ENCODE data around the gene HAND2.
A peak's percentile ranks its signal among the peaks of the same experiment; 100 is the strongest.

HAND2 gene

GRCh38 chr4:173498023-173498422, 32.0 kb downstream of the HAND2 start:
- no peak for DNase-seq
- H2BK120ac ChIP-seq (ENCODE audit: low read depth, low read length), result no peak overlapping the region
- no peak overlapping the region for H2BK5ac ChIP-seq (ENCODE audit: low read length)
- no CpG with 5 or more reads among the region's 1 CpG for WGBS (ENCODE audit: extremely low coverage, insufficient coverage, low lambda C conversion rate)
- H3K4me2 ChIP-seq (ENCODE audit: low read length), result no peak overlapping the region
- H3K9ac ChIP-seq (ENCODE audit: low read length), result no peak overlapping the region
- no peak overlapping the region for H3K56ac ChIP-seq (ENCODE audit: low read length)
- H3K27ac ChIP-seq (ENCODE audit: low read depth, low read length), result no peak overlapping the region
- no peaks in the 10 kb centered on the region for H3K79me2 ChIP-seq (ENCODE audit: control insufficient read depth, insufficient read depth, low read length)
- no peak overlapping the region for H2BK15ac ChIP-seq (replicated peaks; ENCODE audit: low read depth)
- no peak overlapping the region for H3K4me3 ChIP-seq (ENCODE audit: low read length)
- H3K79me1 ChIP-seq (ENCODE audit: low read length), result no peaks in the 10 kb centered on the region
- no peak overlapping the region for H4K8ac ChIP-seq (ENCODE audit: low read depth, low read length)
- H2AK5ac ChIP-seq (ENCODE audit: low read length), result no peak overlapping the region
- H3K27me3 ChIP-seq (ENCODE audit: insufficient read depth, low read length, poor library complexity), result peaks cover 22% of the 10 kb centered on the region
- no peak overlapping the region for H3K18ac ChIP-seq (ENCODE audit: low read length)
- no peak overlapping the region for H3K4ac ChIP-seq (ENCODE audit: low read depth, low read length)
- H4K5ac ChIP-seq (ENCODE audit: low read length), result no peak overlapping the region
- H3K23ac ChIP-seq (ENCODE audit: low read length), result no peak overlapping the region
- no peaks in the 10 kb centered on the region for H3K36me3 ChIP-seq (ENCODE audit: control insufficient read depth, insufficient read depth, low read length)
- peaks cover 3% of the 10 kb centered on the region for H3K4me1 ChIP-seq (ENCODE audit: control insufficient read depth, low read depth, low read length)

GRCh38 chr4:173494013-173494970, 35.7 kb downstream of the HAND2 start:
- H3K23ac ChIP-seq (ENCODE audit: low read length), result no peak overlapping the region
- peaks cover 3% of the 10 kb centered on the region for H3K4me1 ChIP-seq (ENCODE audit: control insufficient read depth, low read depth, low read length)
- H3K36me3 ChIP-seq (ENCODE audit: control insufficient read depth, insufficient read depth, low read length), result no peaks in the 10 kb centered on the region
- no peak overlapping the region for H2BK15ac ChIP-seq (replicated peaks; ENCODE audit: low read depth)
- H3K4ac ChIP-seq (ENCODE audit: low read depth, low read length), result no peak overlapping the region
- no peak overlapping the region for H4K8ac ChIP-seq (ENCODE audit: low read depth, low read length)
- peak overlapping the region; percentile 41 for H3K9ac ChIP-seq (ENCODE audit: low read length)
- peak overlapping the region; percentile 72 for H3K4me2 ChIP-seq (ENCODE audit: low read length)
- H2BK120ac ChIP-seq (ENCODE audit: low read depth, low read length), result no peak overlapping the region
- H3K4me3 ChIP-seq (ENCODE audit: low read length), result no peak overlapping the region
- no peaks in the 10 kb centered on the region for H3K79me1 ChIP-seq (ENCODE audit: low read length)
- no peak overlapping the region for H3K27ac ChIP-seq (ENCODE audit: low read depth, low read length)
- WGBS (ENCODE audit: extremely low coverage, insufficient coverage, low lambda C conversion rate), result no CpG with 5 or more reads among the region's 40 CpGs
- no peak overlapping the region for H2BK5ac ChIP-seq (ENCODE audit: low read length)
- H4K5ac ChIP-seq (ENCODE audit: low read length), result no peak overlapping the region
- peak; percentile 92 for DNase-seq
- H3K27me3 ChIP-seq (ENCODE audit: insufficient read depth, low read length, poor library complexity), result no peaks in the 10 kb centered on the region
- H3K18ac ChIP-seq (ENCODE audit: low read length), result no peak overlapping the region
- H2AK5ac ChIP-seq (ENCODE audit: low read length), result no peak overlapping the region
- peak overlapping the region; percentile 54 for H3K56ac ChIP-seq (ENCODE audit: low read length)
- H3K79me2 ChIP-seq (ENCODE audit: control insufficient read depth, insufficient read depth, low read length), result no peaks in the 10 kb centered on the region

GRCh38 chr4:173493041-173493440, 37.0 kb downstream of the HAND2 start:
- H2BK5ac ChIP-seq (ENCODE audit: low read length), result no peak overlapping the region
- no peak overlapping the region for H3K4me2 ChIP-seq (ENCODE audit: low read length)
- H3K4ac ChIP-seq (ENCODE audit: low read depth, low read length), result no peak overlapping the region
- no peak overlapping the region for H4K8ac ChIP-seq (ENCODE audit: low read depth, low read length)
- WGBS (ENCODE audit: extremely low coverage, insufficient coverage, low lambda C conversion rate), result no CpG with 5 or more reads among the region's 4 CpGs
- peaks cover 3% of the 10 kb centered on the region for H3K4me1 ChIP-seq (ENCODE audit: control insufficient read depth, low read depth, low read length)
- H2BK15ac ChIP-seq (replicated peaks; ENCODE audit: low read depth), result no peak overlapping the region
- no peaks in the 10 kb centered on the region for H3K79me2 ChIP-seq (ENCODE audit: control insufficient read depth, insufficient read depth, low read length)
- H3K36me3 ChIP-seq (ENCODE audit: control insufficient read depth, insufficient read depth, low read length), result no peaks in the 10 kb centered on the region
- H3K9ac ChIP-seq (ENCODE audit: low read length), result no peak overlapping the region
- H2BK120ac ChIP-seq (ENCODE audit: low read depth, low read length), result no peak overlapping the region
- H3K79me1 ChIP-seq (ENCODE audit: low read length), result no peaks in the 10 kb centered on the region
- H3K56ac ChIP-seq (ENCODE audit: low read length), result no peak overlapping the region
- no peak overlapping the region for H4K5ac ChIP-seq (ENCODE audit: low read length)
- no peak overlapping the region for H2AK5ac ChIP-seq (ENCODE audit: low read length)
- no peak overlapping the region for H3K18ac ChIP-seq (ENCODE audit: low read length)
- DNase-seq, result peak; percentile 51
- no peak overlapping the region for H3K23ac ChIP-seq (ENCODE audit: low read length)
- no peak overlapping the region for H3K27ac ChIP-seq (ENCODE audit: low read depth, low read length)
- H3K4me3 ChIP-seq (ENCODE audit: low read length), result no peak overlapping the region
- H3K27me3 ChIP-seq (ENCODE audit: insufficient read depth, low read length, poor library complexity), result no peaks in the 10 kb centered on the region

GRCh38 chr4:173492315-173492714, 37.7 kb downstream of the HAND2 start:
- Histone ChIP-seq H2BK5ac (ENCODE audit: low read length) (no peak overlapping the region), H3K27me3 (ENCODE audit: insufficient read depth, low read length, poor library complexity) (no peaks in the 10 kb centered on the region), H3K36me3 (ENCODE audit: control insufficient read depth, insufficient read depth, low read length) (no peaks in the 10 kb centered on the region), H3K27ac (ENCODE audit: low read depth, low read length) (no peak overlapping the region), H3K79me2 (ENCODE audit: control insufficient read depth, insufficient read depth, low read length) (no peaks in the 10 kb centered on the region), H4K8ac (ENCODE audit: low read depth, low read length) (no peak overlapping the region), H2BK15ac (replicated peaks; ENCODE audit: low read depth) (no peak overlapping the region), H3K9ac (ENCODE audit: low read length) (no peak overlapping the region), H3K4me1 (ENCODE audit: control insufficient read depth, low read depth, low read length) (peaks cover 3% of the 10 kb centered on the region), H4K5ac (ENCODE audit: low read length) (no peak overlapping the region), H2BK120ac (ENCODE audit: low read depth, low read length) (no peak overlapping the region), H3K4me2 (ENCODE audit: low read length) (no peak overlapping the region), H3K4ac (ENCODE audit: low read depth, low read length) (no peak overlapping the region), H3K56ac (ENCODE audit: low read length) (no peak overlapping the region), H3K4me3 (ENCODE audit: low read length) (no peak overlapping the region), H2AK5ac (ENCODE audit: low read length) (no peak overlapping the region), H3K79me1 (ENCODE audit: low read length) (no peaks in the 10 kb centered on the region), H3K18ac (ENCODE audit: low read length) (no peak overlapping the region), H3K23ac (ENCODE audit: low read length) (no peak overlapping the region)
- WGBS (ENCODE audit: extremely low coverage, insufficient coverage, low lambda C conversion rate), result no CpG with 5 or more reads among the region's 4 CpGs
- no peak for DNase-seq

GRCh38 chr4:173490817-173491528, 39.1 kb downstream of the HAND2 start:
- Histone ChIP-seq H3K79me1 (ENCODE audit: low read length) (no peaks in the 10 kb centered on the region), H3K4me2 (ENCODE audit: low read length) (no peak overlapping the region), H2BK15ac (replicated peaks; ENCODE audit: low read depth) (no peak overlapping the region), H3K56ac (ENCODE audit: low read length) (no peak overlapping the region), H3K79me2 (ENCODE audit: control insufficient read depth, insufficient read depth, low read length) (no peaks in the 10 kb centered on the region), H3K9ac (ENCODE audit: low read length) (no peak overlapping the region), H3K4ac (ENCODE audit: low read depth, low read length) (no peak overlapping the region), H3K36me3 (ENCODE audit: control insufficient read depth, insufficient read depth, low read length) (no peaks in the 10 kb centered on the region), H3K23ac (ENCODE audit: low read length) (no peak overlapping the region), H3K4me3 (ENCODE audit: low read length) (no peak overlapping the region), H4K8ac (ENCODE audit: low read depth, low read length) (no peak overlapping the region), H3K4me1 (ENCODE audit: control insufficient read depth, low read depth, low read length) (peaks cover 3% of the 10 kb centered on the region), H4K5ac (ENCODE audit: low read length) (no peak overlapping the region), H3K27ac (ENCODE audit: low read depth, low read length) (no peak overlapping the region), H2BK5ac (ENCODE audit: low read length) (no peak overlapping the region), H3K18ac (ENCODE audit: low read length) (no peak overlapping the region), H3K27me3 (ENCODE audit: insufficient read depth, low read length, poor library complexity) (no peaks in the 10 kb centered on the region), H2BK120ac (ENCODE audit: low read depth, low read length) (no peak overlapping the region), H2AK5ac (ENCODE audit: low read length) (no peak overlapping the region)
- WGBS (ENCODE audit: extremely low coverage, insufficient coverage, low lambda C conversion rate), result no CpG with 5 or more reads among the region's 4 CpGs
- peak; percentile 41 for DNase-seq
